HCT116 (cell line): Measurements from ENCODE around the gene CLIC4. TPM values are rescaled to one million over a fixed set of nuclear protein-coding genes. Genes with fewer than 3 reads are reported as not detected.

Experiments used
- ATAC-seq: fragments of 200-7000 bp; cut with Tn5 transposase; 2 replicates; pipeline ENCODE4 v1.9.1; 2020; ENCODE audit warnings: mild to moderate bottlenecking, moderate library complexity
- BruUV-seq: library from RNA; stranded (reverse); fragments of 400-500 nt; replicated peaks from 2 replicates; lab custom pipeline; 2021; lab: Mats Ljungman, UMichigan
- CTCF ChIA-PET: fragments of 300-600 bp; sonication (Branson Sonifier 250); formaldehyde crosslinking; loops from one replicate; lab custom pipeline; 2021; ENCODE audit warnings: antibody characterized with exemption; lab: Charles Lee
- POLR2A ChIA-PET: fragments of 300-600, 350-600 bp; sonication (Branson Sonifier 250); formaldehyde crosslinking; loops from one replicate; lab custom pipeline; 2021; ENCODE audit warnings: antibody characterized with exemption; lab: Charles Lee
- RAD21 ChIA-PET, 2 experiments: fragments of 300-600 bp; sonication (Branson Sonifier 250); formaldehyde crosslinking; loops; one replicate each; lab custom pipeline; 2023; ENCODE audit warnings: low total read pairs in 2 of 2; ENCODE audit not compliant: uncharacterized antibody in 2 of 2, unreplicated experiment in 2 of 2, low non-redundant PET in 1 of 2; lab: Charles Lee
- DNase-seq: peaks from one replicate; pipeline ENCODE4 v3.0.0-alpha.2; 2010; ENCODE audit warnings: low read depth, low spot score
- H2AFZ ChIP-seq: fragments of 200-600 bp; shearing (Covaris generic), sonication (generic); 2 replicates; pipeline ENCODE4 v1.6.1; 2017; ENCODE audit warnings: low read depth, mixed run types, mixed read lengths, antibody characterized with exemption, low read length; ENCODE audit not compliant: poor library complexity, severe bottlenecking
- H3K27ac ChIP-seq: 2 replicates; pipeline ENCODE4 v1.5.1; 2012; ENCODE audit warnings: low read depth, low read length
- H3K27me3 ChIP-seq: fragments of 200-600 bp; sonication (generic); 2 replicates; pipeline ENCODE4 v1.6.1; 2016; ENCODE audit warnings: mixed run types, low read length, mixed read lengths; ENCODE audit not compliant: insufficient read depth
- H3K36me3 ChIP-seq, 2 experiments: fragments of 200-500 bp in 1 of 2; fragments of 200-600 bp in 1 of 2; sonication (Bioruptor generic) in 1 of 2; sonication (generic) in 1 of 2; 2 replicates each; pipeline versions ENCODE4 v1.5.1 to v1.6.1; 2014 to 2016; ENCODE audit warnings: low read length in 2 of 2, inconsistent platforms in 1 of 2, mixed read lengths in 1 of 2, mixed run types in 1 of 2; ENCODE audit not compliant: insufficient read depth in 2 of 2, control insufficient read depth in 1 of 2
- H3K4me1 ChIP-seq, 2 experiments: fragments of 200-600 bp in 1 of 2; sonication (generic) in 1 of 2; 2 replicates each; pipeline versions ENCODE4 v1.5.1 to v1.6.1; 2012 to 2017; ENCODE audit warnings: low read length in 2 of 2, inconsistent platforms in 1 of 2, mild to moderate bottlenecking in 1 of 2, mixed read lengths in 1 of 2, mixed run types in 1 of 2, moderate library complexity in 1 of 2; ENCODE audit not compliant: insufficient read depth in 2 of 2, control insufficient read depth in 1 of 2
- H3K4me2 ChIP-seq: fragments of 200-600 bp; sonication (generic); 2 replicates; pipeline ENCODE4 v1.6.1; 2017; ENCODE audit warnings: mixed run types, low read length, mixed read lengths
- H3K4me3 ChIP-seq, 2 experiments: fragments of 200-600 bp in 1 of 2; sonication (generic) in 1 of 2; replicated peaks in 1 of 2; 2 replicates each; pipeline ENCODE4 v1.5.1; 2011 to 2016; ENCODE audit warnings: low read length in 2 of 2, control low read depth in 1 of 2, low read depth in 1 of 2, mild to moderate bottlenecking in 1 of 2, mixed read lengths in 1 of 2, mixed run types in 1 of 2
- H3K79me2 ChIP-seq: fragments of 200-600 bp; sonication (generic); 2 replicates; pipeline ENCODE4 v1.6.1; 2017; ENCODE audit warnings: mild to moderate bottlenecking, mixed run types, low read length, moderate library complexity, mixed read lengths; ENCODE audit not compliant: insufficient read depth
- H3K9ac ChIP-seq: fragments of 200-600 bp; sonication (generic); 2 replicates; pipeline ENCODE4 v1.6.1; 2016; ENCODE audit warnings: low read length, mixed read lengths
- H3K9me2 ChIP-seq: fragments of 200-600 bp; sonication (generic), shearing (Covaris generic); 2 replicates; pipeline ENCODE4 v1.6.1; 2017; ENCODE audit warnings: mixed run types, mild to moderate bottlenecking, moderate library complexity; ENCODE audit not compliant: insufficient read depth
- H3K9me3 ChIP-seq, 2 experiments: fragments of 200-500 bp in 1 of 2; fragments of 200-600 bp in 1 of 2; sonication (Bioruptor generic) in 1 of 2; sonication (generic) in 1 of 2; 2 replicates each; pipeline ENCODE4 v1.6.1; 2014 to 2017; ENCODE audit warnings: low read length in 2 of 2, mixed read lengths in 2 of 2, inconsistent platforms in 1 of 2, low read depth in 1 of 2, mild to moderate bottlenecking in 1 of 2, mixed run types in 1 of 2, moderate library complexity in 1 of 2; ENCODE audit not compliant: control insufficient read depth in 1 of 2, insufficient read depth in 1 of 2
- H4K20me1 ChIP-seq: fragments of 200-600 bp; sonication (generic), shearing (Covaris generic); 2 replicates; pipeline ENCODE4 v1.6.1; 2017; ENCODE audit warnings: mixed run types, mild to moderate bottlenecking, moderate library complexity; ENCODE audit not compliant: insufficient read depth
- ATF3 ChIP-seq: IDR thresholded peaks from 2 replicates; pipeline ENCODE4 v1.6.1; 2012
- CBX3 ChIP-seq: IDR thresholded peaks from 2 replicates; pipeline ENCODE4 v1.6.1; 2012; ENCODE audit warnings: low read depth
- EGR1 ChIP-seq: IDR thresholded peaks from 2 replicates; pipeline ENCODE4 v1.6.1; 2012; ENCODE audit warnings: low read depth
- ELF1 ChIP-seq: IDR thresholded peaks from 2 replicates; pipeline ENCODE4 v1.6.1; 2012; ENCODE audit warnings: low read depth, borderline replicate concordance
- EZH2 ChIP-seq: fragments of 200-600 bp; sonication (generic); IDR thresholded peaks from 2 replicates; pipeline ENCODE4 v1.6.1; 2017; ENCODE audit warnings: antibody characterized with exemption, mixed run types
- EZH2phosphoT487 ChIP-seq: fragments of 200-600 bp; IDR thresholded peaks from 2 replicates; pipeline ENCODE4 v1.6.1; 2018; ENCODE audit warnings: antibody characterized with exemption, borderline replicate concordance
- FOSL1 ChIP-seq: IDR thresholded peaks from 2 replicates; pipeline ENCODE4 v1.6.1; 2012; ENCODE audit warnings: low read depth
- JUND ChIP-seq: IDR thresholded peaks from 2 replicates; pipeline ENCODE4 v1.6.1; 2012
- POLR2A ChIP-seq: IDR thresholded peaks from 2 replicates; pipeline ENCODE4 v1.7.0; 2011; ENCODE audit warnings: borderline replicate concordance; ENCODE audit not compliant: insufficient read depth, insufficient read length; ENCODE audit errors: extremely low read depth
- POLR2AphosphoS5 ChIP-seq: IDR thresholded peaks from 2 replicates; pipeline ENCODE4 v1.6.1; 2011; ENCODE audit warnings: mild to moderate bottlenecking, low read depth, low read length, moderate library complexity
- RAD21 ChIP-seq: IDR thresholded peaks from 2 replicates; pipeline ENCODE4 v1.6.1; 2012; ENCODE audit warnings: low read depth, mild to moderate bottlenecking
- REST ChIP-seq: IDR thresholded peaks from 2 replicates; pipeline ENCODE4 v1.6.1; 2012; ENCODE audit warnings: low read depth
- SIN3A ChIP-seq: IDR thresholded peaks from 2 replicates; pipeline ENCODE4 v1.6.1; 2012; ENCODE audit warnings: low read depth
- SP1 ChIP-seq: IDR thresholded peaks from 2 replicates; pipeline ENCODE4 v1.6.1; 2012; ENCODE audit warnings: low read depth
- SRF ChIP-seq: IDR thresholded peaks from 2 replicates; pipeline ENCODE4 v1.6.1; 2012; ENCODE audit warnings: low read depth
- TCF7L2 ChIP-seq: IDR thresholded peaks from 2 replicates; pipeline ENCODE4 v1.7.0; 2011; ENCODE audit warnings: borderline replicate concordance, inconsistent platforms; ENCODE audit not compliant: insufficient read depth, insufficient read length; ENCODE audit errors: extremely low read depth
- YY1 ChIP-seq: IDR thresholded peaks from 2 replicates; pipeline ENCODE4 v1.6.1; 2011; ENCODE audit warnings: low read length, low read depth, moderate library complexity, mild to moderate bottlenecking; ENCODE audit not compliant: insufficient replicate concordance; ENCODE audit errors: extremely low read depth
- ZBTB33 ChIP-seq: IDR thresholded peaks from 2 replicates; pipeline ENCODE4 v1.6.1; 2011; ENCODE audit warnings: mild to moderate bottlenecking, low read length, moderate library complexity; ENCODE audit not compliant: insufficient replicate concordance; ENCODE audit errors: extremely low read depth
- ZFX ChIP-seq: fragments of 450-650 bp; IDR thresholded peaks from 2 replicates; pipeline ENCODE4 v1.6.1; 2017
- ZNF274 ChIP-seq: fragments of 200-500 bp; sonication (Bioruptor generic); IDR thresholded peaks from 2 replicates; pipeline ENCODE4 v1.6.1; 2014; ENCODE audit warnings: mild to moderate bottlenecking, low read depth, low read length, inconsistent platforms
- intact Hi-C: fragments of 100-400 bp; cut with micrococcal nuclease; formaldehyde crosslinking; loops from 2 replicates; pipeline ENCODE4 v1.10.0; 2022
- total RNA-seq: library from RNA; stranded (reverse); gene quantifications from one replicate; pipeline ENCODE4 v1.2.1, GENCODE V29; 2021; ENCODE audit not compliant: unreplicated experiment

The CLIC4 gene
- total RNA-seq, 1 experiment from 2014 or later, result 77.2 TPM

- BruUV-seq, result no TSS peak
- no peaks in the 10 kb centered on the region for H4K20me1 ChIP-seq
- DNase-seq (no peak), ATAC-seq (no peak)
- no peak overlapping the region for H3K9ac ChIP-seq
- no peaks in the 10 kb centered on the region for H3K27me3 ChIP-seq
- H3K9me3 ChIP-seq, result no peaks in the 10 kb centered on the region
- CTCF ChIA-PET, result no interaction called here
- no peak overlapping the region for H2AFZ ChIP-seq
- TF ChIP-seq FOSL1 (no peak), REST (no peak), POLR2A (no peak), ZBTB33 (no peak), ATF3 (no peak), RAD21 (no peak), SRF (no peak), SP1 (no peak), YY1 (no peak), POLR2AphosphoS5 (no peak), SIN3A (no peak), JUND (no peak), ZFX (no peak), ELF1 (no peak), EZH2 (no peak), ZNF274 (no peak), TCF7L2 (no peak), EZH2phosphoT487 (no peak), EGR1 (no peak), CBX3 (no peak)
- H3K36me3 ChIP-seq, result no peaks in the 10 kb centered on the region
- no peaks in the 10 kb centered on the region for H3K79me2 ChIP-seq
- RAD21 ChIA-PET, result no interaction called here
- intact Hi-C loops, result no loop called here
- H3K27ac ChIP-seq, result no peak overlapping the region
- H3K9me2 ChIP-seq, result no peaks in the 10 kb centered on the region
- POLR2A ChIA-PET, result interaction anchor here (1.7 kb wide), 1 partner anchor 24 kb away, joined by 4 read pairs; the partner anchor contains the start of gene CLIC4
- H3K4me1 ChIP-seq, result peaks cover 20 to 49% of the 10 kb centered on the region in 2 experiments
- no peak overlapping the region for H3K4me2 ChIP-seq
- H3K4me3 ChIP-seq, result no peak overlapping the region
These were observed 23.7 kb upstream of the CLIC4 start for GRCh38 chr1:24721533-24721932.
